ENCODE data around the gene CAMSAP1. TPM values are rescaled to one million over a fixed set of nuclear protein-coding genes. Genes with fewer than 3 reads are reported as not detected.

CAMSAP1 gene
- total RNA-seq, 1 experiment from 2014 or later: 24.8 TPM

- intact Hi-C loops (cut with micrococcal nuclease; ENCODE audit: unreplicated experiment): no loop called here
- CTCF ChIA-PET: interaction anchor here (0.7 kb wide), 1 partner anchor 176 kb away, joined by 6 read pairs; no protein-coding TSS in a partner anchor
- no peaks in the 10 kb centered on the region for H3K36me3 ChIP-seq (ENCODE audit: control insufficient read depth, insufficient read depth, low read length)
Measured at GRCh38 chr9:135939351-135940265, 32.3 kb upstream of the CAMSAP1 start.

More at GRCh38 chr9:135939351-135940265, 32.3 kb upstream of the CAMSAP1 start:
- H3K27me3 ChIP-seq (ENCODE audit: control insufficient read depth, insufficient read depth, low read length): no peaks in the 10 kb centered on the region
- no peaks in the 10 kb centered on the region for H3K4me1 ChIP-seq (ENCODE audit: control insufficient read depth, insufficient read depth, low read length)
- H3K9me3 ChIP-seq (ENCODE audit: control insufficient read depth, insufficient read depth, low read depth, low read length): no peaks in the 10 kb centered on the region
- ATAC-seq (no peak), DNase-seq (ENCODE audit: low read depth, low spot score) (no peak)
- POLR2A ChIA-PET: no interaction called here
- H3K27ac ChIP-seq (ENCODE audit: low read length): no peak overlapping the region
- no TSS peak for BruUV-seq (replicated peaks)
- no peak for TF ChIP-seq TCF7L2 (IDR thresholded peaks at IDR 0.05; ENCODE audit: low read depth, low read length)
- no peak for TF ChIP-seq POLR2AphosphoS5 (IDR thresholded peaks at IDR 0.05; ENCODE audit: low read depth, low read length)
- TF ChIP-seq CTCF (IDR thresholded peaks at IDR 0.05): no peak
- no peak for TF ChIP-seq SIN3A (IDR thresholded peaks at IDR 0.05; ENCODE audit: borderline replicate concordance, insufficient read depth, low read depth, low read length)
- no peak for TF ChIP-seq REST (IDR thresholded peaks at IDR 0.05; ENCODE audit: insufficient read depth in 1 of 2, low read depth in 2 of 2, low read length in 1 of 2)
- in situ Hi-C loops (cut with HindIII; ENCODE audit: low pct_unique_long_range_greater_than_20kb, low sequenced_read_pairs): no loop called here
- no peak overlapping the region for H3K4me3 ChIP-seq (ENCODE audit: low read depth in 2 of 2, low read length in 2 of 2)
